COLO668 (cell line): ENCODE results near the gene TMEM184A.
"Not testable (repeated sequence)": the region's sequence is repeated elsewhere in the genome, so short reads cannot be mapped to it uniquely, and the experiment has no call there.

Experiments used
- DNase-seq: peaks from one replicate; lab custom pipeline; 2025; ENCODE audit not compliant: unreplicated experiment; lab: John Stamatoyannopoulos, UW

TMEM184A gene

DNA sequence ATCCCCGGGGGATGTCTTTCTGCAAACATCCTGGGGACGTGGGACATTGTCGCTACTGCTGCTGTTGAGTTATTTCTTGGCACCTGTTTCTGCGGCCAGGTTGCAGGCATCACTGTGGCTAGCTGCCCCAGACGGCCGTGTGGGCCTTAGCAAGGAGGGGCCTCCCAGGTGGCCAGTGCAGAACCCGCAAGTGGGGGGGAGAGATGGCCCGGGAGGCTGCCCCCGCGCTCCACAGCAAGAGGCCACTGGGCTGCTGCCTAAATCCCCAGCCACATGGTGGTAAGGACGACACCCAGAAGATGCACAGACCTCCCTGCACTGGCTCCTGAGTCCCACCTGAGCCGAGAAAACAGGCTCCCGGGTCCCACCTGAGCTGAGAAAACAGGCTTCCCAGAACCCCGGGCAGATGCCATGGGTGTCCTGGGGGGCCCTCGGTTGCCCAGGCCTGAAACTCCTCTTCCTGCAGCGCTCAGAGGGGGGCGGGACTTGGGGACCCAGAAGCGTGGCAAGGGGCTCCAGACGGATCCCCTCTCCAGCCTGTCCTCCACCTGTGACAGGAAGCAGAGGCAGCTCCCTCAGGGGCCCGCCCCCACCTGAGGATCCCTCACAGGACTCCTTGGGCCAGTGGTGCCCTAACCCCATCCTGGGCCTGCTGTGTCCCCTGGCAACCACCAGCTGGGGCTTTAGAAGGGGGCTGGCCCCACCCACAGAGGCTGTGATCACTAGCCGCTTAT, 26.5 kb downstream of the TMEM184A start:
- no peak for DNase-seq

DNA sequence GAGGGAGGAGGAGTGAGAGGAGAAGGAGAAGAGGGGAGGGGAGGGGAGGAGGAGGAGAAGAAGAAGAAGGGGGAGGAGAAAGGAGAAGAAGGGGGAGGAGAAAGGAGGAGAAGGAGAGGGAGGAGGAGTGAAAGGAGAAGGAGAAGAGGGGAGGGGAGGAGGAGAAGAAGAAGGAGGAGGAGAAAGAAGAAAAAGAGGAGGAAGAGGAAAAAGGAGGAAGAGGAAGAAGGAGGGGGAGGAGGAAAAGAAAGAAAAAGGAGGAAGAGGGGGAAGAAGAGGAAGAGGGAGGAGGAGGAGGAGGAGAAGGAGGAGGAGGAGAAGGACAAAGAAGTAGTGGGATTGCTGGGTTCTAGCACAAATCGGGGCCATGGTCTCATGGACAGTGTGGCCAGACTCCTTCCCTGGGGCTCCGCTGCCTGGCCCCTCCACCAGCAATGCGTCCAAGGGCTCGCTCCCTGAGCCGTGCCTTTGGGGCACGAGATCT, 29.7 kb downstream of the TMEM184A start:
- no peak for DNase-seq

GRCh38 chr7:1525409-1525808, 30.6 kb downstream of the TMEM184A start:
- no peak for DNase-seq

GRCh38 chr7:1523844-1524243, 32.2 kb downstream of the TMEM184A start:
- DNase-seq, result no peak

- DNase-seq, result no peak
Measured at GRCh38 chr7:1523208-1523607, 32.8 kb downstream of the TMEM184A start.

- DNase-seq, result no peak
Measured at GRCh38 chr7:1521456-1521855, 34.5 kb downstream of the TMEM184A start.

DNA sequence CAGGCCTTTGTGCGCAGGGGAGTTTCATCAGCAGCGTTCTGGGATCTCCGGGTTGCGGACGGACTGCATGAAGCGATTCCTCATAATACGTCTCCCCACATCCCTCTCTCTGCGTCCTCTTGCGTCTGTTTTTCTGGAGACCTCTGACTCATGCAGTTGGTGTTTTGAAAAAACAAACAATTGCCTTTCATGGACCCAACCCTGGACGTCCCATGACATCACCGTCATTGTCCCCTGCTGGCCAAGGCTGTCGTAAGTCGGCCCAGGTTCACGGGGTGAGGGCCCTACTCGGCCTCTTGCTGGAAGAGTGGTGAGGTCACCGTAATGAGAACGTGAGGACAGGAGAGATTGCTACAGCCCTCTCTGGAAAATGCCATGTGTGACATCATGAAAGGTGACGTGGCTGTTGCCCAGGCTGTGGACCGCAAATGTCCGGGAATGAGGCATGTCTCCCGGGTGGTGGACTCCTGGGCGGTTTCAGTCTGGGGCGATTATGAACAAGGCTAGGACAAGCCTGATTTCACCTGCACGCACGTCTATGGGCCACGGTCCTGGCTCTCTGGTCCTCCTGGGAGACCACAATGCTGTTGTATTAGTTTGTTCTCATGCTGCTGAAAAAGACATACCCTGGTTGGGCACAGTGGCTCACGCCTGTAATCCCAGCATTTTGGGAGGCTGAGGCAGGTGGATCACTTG, 35.3 kb downstream of the TMEM184A start:
- peak; percentile 62 for DNase-seq

- not testable (repeated sequence) for DNase-seq
Measured at GRCh38 chr7:1519322-1519922, 36.6 kb downstream of the TMEM184A start.

- DNase-seq, result no peak
Measured at GRCh38 chr7:1516586-1517251, 39.3 kb downstream of the TMEM184A start.

DNA sequence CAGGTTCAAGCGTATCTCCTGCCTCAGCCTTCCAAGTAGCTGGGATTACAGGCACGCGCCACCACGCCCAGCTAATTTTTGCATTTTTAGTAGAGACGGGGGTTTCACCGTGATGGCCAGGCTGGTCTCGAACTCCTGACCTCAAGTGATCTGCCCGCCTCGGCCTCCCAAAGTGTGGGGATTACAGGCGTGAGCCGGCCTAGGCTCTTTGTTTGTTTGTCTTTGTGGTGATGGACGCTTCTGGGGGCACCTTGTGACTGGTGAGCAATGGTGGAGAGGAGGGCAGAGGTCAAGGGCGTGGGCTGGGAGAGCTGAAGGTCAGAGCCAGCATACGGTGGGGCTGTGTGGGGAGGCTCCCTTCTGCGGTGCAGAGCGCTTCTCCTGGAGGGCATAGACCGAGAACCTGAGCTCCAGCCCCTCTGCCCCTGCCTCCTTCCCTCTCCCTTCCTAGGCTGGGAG, 40.5 kb downstream of the TMEM184A start:
- DNase-seq, result not testable (repeated sequence)

GRCh38 chr7:1514995-1515401, 41.0 kb downstream of the TMEM184A start:
- DNase-seq, result no peak

DNA sequence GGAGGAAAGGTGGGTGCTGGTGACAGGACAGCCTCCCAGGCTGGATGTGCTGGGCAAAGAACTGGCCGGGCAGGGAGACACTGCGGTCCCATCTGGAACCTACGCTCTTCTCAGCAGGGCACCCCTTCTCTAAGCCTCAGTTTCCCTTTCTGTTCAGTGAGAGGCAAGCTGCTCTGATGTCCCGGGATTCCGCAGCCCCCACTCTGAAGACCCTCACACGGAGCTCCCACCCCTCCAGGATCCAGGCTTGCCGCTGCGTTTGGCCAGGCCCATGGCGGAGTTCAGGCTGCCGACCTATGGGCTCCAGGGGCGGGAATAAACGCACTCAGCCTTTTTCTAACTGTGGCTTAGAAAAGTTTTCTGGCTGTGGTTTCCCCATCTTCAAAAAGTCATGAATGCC, 41.6 kb downstream of the TMEM184A start:
- no peak for DNase-seq

DNA sequence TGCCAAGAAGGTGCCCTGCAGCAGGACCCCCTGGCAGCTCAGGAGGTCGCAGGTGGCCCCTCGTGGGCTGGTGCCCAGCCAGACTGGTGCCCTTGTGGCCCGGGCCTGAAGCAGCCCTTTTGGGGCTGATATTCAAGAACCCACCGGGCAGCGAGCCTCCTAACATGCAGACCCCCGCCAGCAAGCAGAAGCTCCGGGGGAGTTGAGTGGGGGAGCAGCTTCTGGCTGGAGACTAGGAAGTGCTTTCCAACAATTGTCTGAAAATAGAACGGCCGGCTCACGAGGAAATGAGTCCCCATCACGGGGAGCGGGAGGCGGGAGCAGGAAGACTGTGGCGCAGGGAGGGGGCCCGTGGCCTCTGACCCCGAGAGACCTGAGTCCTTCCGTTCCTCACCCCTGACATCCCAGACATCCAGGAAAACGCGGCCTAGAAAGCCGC, 42.3 kb downstream of the TMEM184A start:
- DNase-seq, result no peak

GRCh38 chr7:1512781-1513656, 43.0 kb downstream of the TMEM184A start:
- DNase-seq, result peak; percentile 46

- DNase-seq, result no peak
Measured at GRCh38 chr7:1511444-1512422, 44.3 kb downstream of the TMEM184A start.

- no peak for DNase-seq
Measured at GRCh38 chr7:1510780-1511154, 45.2 kb downstream of the TMEM184A start.

GRCh38 chr7:1509226-1509625, 46.8 kb downstream of the TMEM184A start:
- no peak for DNase-seq

DNA sequence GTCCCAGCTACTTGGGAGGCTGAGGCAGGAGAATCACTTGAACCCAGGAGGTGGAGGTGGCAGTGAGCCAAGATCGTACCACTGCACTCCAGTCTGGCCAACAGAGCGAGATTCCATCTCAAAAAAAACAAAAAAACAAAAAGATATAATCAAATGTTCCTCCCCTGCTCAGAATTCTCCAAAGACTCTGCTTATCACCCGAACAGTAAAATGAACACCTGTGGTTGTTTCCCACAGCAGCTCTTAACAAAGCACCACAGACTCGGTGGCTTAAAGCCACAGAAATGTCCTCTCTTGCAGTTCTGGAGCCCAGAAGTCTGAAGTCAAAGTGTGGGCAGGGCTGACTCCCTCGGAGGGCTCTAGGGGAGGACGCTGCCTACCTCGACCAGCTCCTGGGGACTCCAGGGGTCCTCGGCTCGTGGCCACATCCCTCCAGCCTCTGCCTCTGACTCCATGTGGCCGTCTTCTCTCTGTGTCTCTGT, 47.7 kb downstream of the TMEM184A start:
- no peak for DNase-seq
